Ascending aorta (tissue), 1 donor: ENCODE measurements around the gene MNAT1. TPM values are rescaled to one million over a fixed set of nuclear protein-coding genes. Genes with fewer than 3 reads are reported as not detected.

ENCODE experiments used
- total RNA-seq: library from RNA; depleted of rRNA; stranded (reverse); fragments of >200 nt; gene quantifications from one replicate; pipeline ENCODE4 v1.1.0, GENCODE V29; 2016

Gene MNAT1
- total RNA-seq, 1 donor from 2014 or later, result 37.5 TPM

Other genes starting within 250 kb of the MNAT1 start
- 7.9 TPM for gene C14orf39, start 248.7 kb upstream of the MNAT1 start, total RNA-seq
- not detected for gene SIX6, start 225.6 kb upstream of the MNAT1 start, total RNA-seq
- gene SIX1, start 85.3 kb upstream of the MNAT1 start, total RNA-seq, result 1.1 TPM
- gene SIX4, start 10.4 kb upstream of the MNAT1 start, total RNA-seq, result 1.4 TPM
- gene TRMT5, start 246.3 kb downstream of the MNAT1 start, total RNA-seq, result 3.5 TPM
- 1.8 TPM for gene SLC38A6, start 246.5 kb downstream of the MNAT1 start, total RNA-seq